HFF-Myc (cell line): Measurements from ENCODE around the gene VIM.
"Not testable (repeated sequence)": the region's sequence is repeated elsewhere in the genome, so short reads cannot be mapped to it uniquely, and the experiment has no call there.

Source experiments
- DNase-seq: peaks from one replicate; pipeline ENCODE4 v3.0.0-alpha.2; 2011; ENCODE audit warnings: low read depth; ENCODE audit errors: extremely low read depth
- H3K4me3 ChIP-seq: replicated peaks from 2 replicates; pipeline ENCODE4 v1.5.1; 2011; ENCODE audit warnings: low read depth, mild to moderate bottlenecking, control low read depth, low read length
- TF ChIP-seq, protein P1 (sequence below): IDR thresholded peaks from 2 replicates; pipeline ENCODE4 v1.5.1; 2012; ENCODE audit warnings: mild to moderate bottlenecking, low read depth, low read length, control low read depth; ENCODE audit errors: missing control alignments

The VIM gene

DNA sequence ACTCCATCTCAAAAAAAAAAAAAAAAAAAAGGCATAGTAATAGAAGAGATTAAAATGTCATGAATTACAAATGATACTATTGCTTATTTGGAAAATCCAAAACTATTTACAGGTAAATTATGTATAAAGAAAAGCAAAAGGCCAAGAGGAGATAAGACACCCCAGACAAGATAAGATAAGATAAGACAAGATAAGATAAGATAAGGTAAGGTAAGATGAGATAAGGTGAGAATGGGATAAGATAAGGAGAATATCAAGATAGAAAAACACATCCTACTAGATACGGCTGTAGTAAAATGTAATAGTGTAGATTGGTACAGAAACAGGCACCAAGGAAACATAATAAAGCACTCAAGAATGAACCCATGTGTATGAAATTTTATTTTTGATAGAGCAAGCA lies 20.9 kb downstream of the VIM start:
- H3K4me3 ChIP-seq = no peak overlapping the region
- no peak for DNase-seq
- TF ChIP-seq, protein P1, sequence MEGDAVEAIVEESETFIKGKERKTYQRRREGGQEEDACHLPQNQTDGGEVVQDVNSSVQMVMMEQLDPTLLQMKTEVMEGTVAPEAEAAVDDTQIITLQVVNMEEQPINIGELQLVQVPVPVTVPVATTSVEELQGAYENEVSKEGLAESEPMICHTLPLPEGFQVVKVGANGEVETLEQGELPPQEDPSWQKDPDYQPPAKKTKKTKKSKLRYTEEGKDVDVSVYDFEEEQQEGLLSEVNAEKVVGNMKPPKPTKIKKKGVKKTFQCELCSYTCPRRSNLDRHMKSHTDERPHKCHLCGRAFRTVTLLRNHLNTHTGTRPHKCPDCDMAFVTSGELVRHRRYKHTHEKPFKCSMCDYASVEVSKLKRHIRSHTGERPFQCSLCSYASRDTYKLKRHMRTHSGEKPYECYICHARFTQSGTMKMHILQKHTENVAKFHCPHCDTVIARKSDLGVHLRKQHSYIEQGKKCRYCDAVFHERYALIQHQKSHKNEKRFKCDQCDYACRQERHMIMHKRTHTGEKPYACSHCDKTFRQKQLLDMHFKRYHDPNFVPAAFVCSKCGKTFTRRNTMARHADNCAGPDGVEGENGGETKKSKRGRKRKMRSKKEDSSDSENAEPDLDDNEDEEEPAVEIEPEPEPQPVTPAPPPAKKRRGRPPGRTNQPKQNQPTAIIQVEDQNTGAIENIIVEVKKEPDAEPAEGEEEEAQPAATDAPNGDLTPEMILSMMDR = no peak

- no peak overlapping the region for H3K4me3 ChIP-seq
- TF ChIP-seq, protein P1 = peak; percentile 55
- DNase-seq = no peak
These were observed 21.8 kb downstream of the VIM start for GRCh38 chr10:17249820-17250219.

DNA sequence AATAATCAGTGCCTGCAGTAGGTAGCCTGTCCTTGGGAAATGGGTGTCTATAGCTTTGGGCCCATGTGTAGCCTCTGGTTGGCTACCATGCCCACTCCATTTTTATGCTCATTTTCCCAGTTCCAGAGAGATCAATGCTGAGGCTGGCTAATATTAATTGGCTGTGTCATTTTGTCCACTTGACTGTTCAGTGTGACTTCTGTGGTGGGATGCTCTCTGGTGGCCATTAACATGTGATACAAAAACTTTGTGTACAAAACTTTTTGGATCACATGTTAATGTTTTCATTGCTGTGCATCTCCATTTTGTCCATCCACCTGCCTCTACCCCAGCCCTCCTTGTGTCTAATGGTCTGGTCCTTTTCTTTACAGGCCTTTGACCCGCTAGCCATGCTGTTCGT lies 22.7 kb downstream of the VIM start:
- DNase-seq = no peak
- TF ChIP-seq, protein P1 = no peak
- no peak overlapping the region for H3K4me3 ChIP-seq

DNA sequence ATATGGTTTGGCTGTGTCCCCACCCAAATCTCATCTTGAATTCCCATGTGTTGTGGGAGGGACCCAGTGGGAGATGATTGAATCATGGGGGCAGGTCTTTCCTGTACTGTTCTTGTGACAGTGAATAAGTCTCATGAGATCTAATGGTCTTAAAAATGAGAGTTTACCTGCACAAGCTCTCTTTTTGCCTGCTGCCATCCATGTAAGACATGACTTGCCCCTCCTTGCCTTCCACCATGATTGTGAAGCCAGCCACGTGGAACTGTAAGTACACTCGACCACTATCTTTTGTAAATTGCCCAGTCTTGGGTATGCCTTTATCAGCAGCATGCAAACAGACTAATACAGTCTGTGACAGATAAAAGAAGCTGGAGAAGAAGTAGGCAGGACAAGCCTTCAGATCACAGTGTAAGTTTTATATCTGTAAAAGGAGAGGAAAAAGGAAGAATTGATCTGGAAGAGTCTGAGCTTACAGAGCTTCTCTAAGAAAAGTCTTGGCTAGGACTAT lies 26.6 kb downstream of the VIM start:
- H3K4me3 ChIP-seq, DNase-seq: not testable (repeated sequence)

- H3K4me3 ChIP-seq = no peak overlapping the region
- TF ChIP-seq, protein P1 = no peak
- DNase-seq = no peak
These were observed 27.5 kb downstream of the VIM start for GRCh38 chr10:17255512-17255911.

DNA sequence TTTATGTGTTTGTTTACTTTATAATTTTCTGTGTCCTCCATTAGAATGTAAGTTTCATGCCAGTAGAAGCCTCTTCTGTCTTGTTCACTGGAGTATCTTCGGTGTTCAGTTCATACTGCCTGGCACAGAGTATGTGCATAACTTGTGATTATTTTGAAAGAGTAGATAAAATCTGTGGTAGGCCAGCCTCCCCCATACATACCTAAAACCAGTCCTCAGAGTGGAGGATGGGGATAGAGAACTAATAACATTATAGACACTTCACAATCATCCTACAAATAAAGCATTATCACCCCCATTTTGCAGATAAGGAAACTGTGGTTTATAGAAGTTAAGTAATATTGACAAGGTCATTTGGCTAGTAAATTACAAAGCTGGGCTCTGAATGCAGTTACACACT lies 28.0 kb downstream of the VIM start:
- DNase-seq = no peak
- no peak overlapping the region for H3K4me3 ChIP-seq
- TF ChIP-seq, protein P1 = no peak

DNA sequence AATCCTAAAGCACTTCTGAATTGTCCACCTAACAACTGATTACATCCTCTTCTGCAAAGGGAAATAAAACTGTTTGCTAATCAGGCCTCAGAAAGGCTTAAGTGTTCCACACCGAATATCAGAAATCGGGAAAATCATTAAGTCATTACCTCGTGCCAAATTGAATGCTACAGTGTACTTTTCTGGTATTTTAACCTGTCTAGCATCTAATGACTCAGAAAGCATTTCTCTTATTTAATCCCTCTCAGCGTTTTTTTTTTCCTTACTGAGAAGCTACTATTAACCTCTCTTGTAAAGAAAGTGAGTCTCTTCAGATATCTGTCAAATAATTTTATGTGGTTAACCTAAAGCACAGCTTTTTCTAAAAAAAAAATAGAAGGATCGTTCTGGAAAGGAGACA lies 28.6 kb downstream of the VIM start:
- DNase-seq = no peak
- no peak overlapping the region for H3K4me3 ChIP-seq
- TF ChIP-seq, protein P1 = no peak
